HEK293 (cell line): ENCODE data around the gene FMN1.

Source experiments
- CTCF ChIA-PET: fragments of 350-600 bp; formaldehyde crosslinking; extraction: SDS; loops from one replicate; lab custom pipeline; 2021; ENCODE audit warnings: antibody characterized with exemption; lab: Yijun Ruan, JAX
- POLR2A ChIA-PET: fragments of 300-600 bp; formaldehyde crosslinking; extraction: SDS; loops from one replicate; lab custom pipeline; 2020; ENCODE audit warnings: antibody characterized with exemption, inconsistent platforms; lab: Yijun Ruan, JAX
- H3K27ac ChIP-seq: fragments of 200-500 bp; sonication (Bioruptor generic); 2 replicates; pipeline ENCODE4 v1.5.1; 2014; ENCODE audit warnings: low read depth, low read length, control low read depth, inconsistent platforms; ENCODE audit errors: extremely low read depth
- H3K36me3 ChIP-seq, 2 experiments: fragments of 200-500 bp in 1 of 2; sonication (Bioruptor generic) in 1 of 2; 1 replicate in 1 of 2; 2 replicates in 1 of 2; pipeline ENCODE4 v1.5.1; 2014 to 2017; ENCODE audit warnings: inconsistent platforms in 2 of 2, low read length in 2 of 2; ENCODE audit not compliant: control insufficient read depth in 2 of 2, insufficient read depth in 1 of 2
- H3K4me1 ChIP-seq: fragments of 200-500 bp; sonication (Bioruptor generic); 2 replicates; pipeline ENCODE4 v1.5.1; 2014; ENCODE audit warnings: mild to moderate bottlenecking, low read length, inconsistent platforms; ENCODE audit not compliant: control insufficient read depth, insufficient read depth
- H3K4me3 ChIP-seq: 2 replicates; pipeline ENCODE4 v1.5.1; 2011; ENCODE audit warnings: low read depth, mild to moderate bottlenecking, control low read depth, low read length, moderate library complexity
- H3K9me3 ChIP-seq: fragments of 200-500 bp; sonication (Bioruptor generic); 2 replicates; pipeline ENCODE4 v1.5.1; 2014; ENCODE audit warnings: low read depth, low read length, inconsistent platforms; ENCODE audit not compliant: control insufficient read depth, insufficient read depth
- BCL11B ChIP-seq: fragments of 450-650 bp; formaldehyde crosslinking; IDR thresholded peaks from 2 replicates; pipeline ENCODE4 v1.5.1; 2016; ENCODE audit warnings: low read depth, missing biosample characterization, missing genetic modification characterization
- HOXA7 ChIP-seq: sonication (generic); formaldehyde crosslinking; IDR thresholded peaks from 2 replicates; pipeline ENCODE4 v1.8.1; 2022; ENCODE audit warnings: missing genetic modification reagents, borderline replicate concordance
- OVOL3 ChIP-seq: fragments of 450-650 bp; formaldehyde crosslinking; IDR thresholded peaks from 2 replicates; pipeline ENCODE4 v1.5.1; 2016; ENCODE audit warnings: missing biosample characterization, missing genetic modification characterization
- PRDM2 ChIP-seq: fragments of 450-650 bp; formaldehyde crosslinking; IDR thresholded peaks from 2 replicates; pipeline ENCODE4 v1.5.1; 2016; ENCODE audit warnings: missing biosample characterization, missing genetic modification characterization, borderline replicate concordance
- SP7 ChIP-seq: fragments of 450-650 bp; formaldehyde crosslinking; IDR thresholded peaks from 2 replicates; pipeline ENCODE4 v1.5.1; 2016; ENCODE audit warnings: missing biosample characterization, missing genetic modification characterization
- ZNF394 ChIP-seq: fragments of 450-650 bp; formaldehyde crosslinking; IDR thresholded peaks from 2 replicates; pipeline ENCODE4 v1.5.1; 2016; ENCODE audit warnings: missing biosample characterization, missing genetic modification characterization, mild to moderate bottlenecking, moderate library complexity, borderline replicate concordance
- ZNF544 ChIP-seq: fragments of 450-650 bp; formaldehyde crosslinking; IDR thresholded peaks from 2 replicates; pipeline ENCODE4 v1.5.0; 2017; ENCODE audit warnings: missing biosample characterization, missing genetic modification characterization
- ZNF664 ChIP-seq: fragments of 450-650 bp; formaldehyde crosslinking; IDR thresholded peaks from 2 replicates; pipeline ENCODE4 v1.5.1; 2016; ENCODE audit warnings: missing biosample characterization, missing genetic modification characterization
- ZNF677 ChIP-seq: fragments of 450-650 bp; IDR thresholded peaks from 2 replicates; pipeline ENCODE4 v1.5.0; 2018; ENCODE audit warnings: missing biosample characterization, mild to moderate bottlenecking, missing genetic modification characterization, moderate library complexity
- ZNF692 ChIP-seq: fragments of 450-650 bp; formaldehyde crosslinking; IDR thresholded peaks from 2 replicates; pipeline ENCODE4 v1.5.1; 2016; ENCODE audit warnings: missing biosample characterization, missing genetic modification characterization
- ZSCAN16 ChIP-seq: fragments of 450-650 bp; formaldehyde crosslinking; IDR thresholded peaks from 2 replicates; pipeline ENCODE4 v1.5.1; 2016; ENCODE audit warnings: missing biosample characterization, missing genetic modification characterization
- TF ChIP-seq, protein P1 (sequence below): fragments of 450-650 bp; formaldehyde crosslinking; IDR thresholded peaks from 2 replicates; pipeline ENCODE4 v1.5.1; 2016; ENCODE audit warnings: missing biosample characterization, missing genetic modification characterization
- TF ChIP-seq, protein P2 (sequence below): fragments of 450-650 bp; formaldehyde crosslinking; IDR thresholded peaks from 2 replicates; pipeline ENCODE4 v1.5.1; 2017; ENCODE audit warnings: missing biosample characterization, missing genetic modification characterization

FMN1 gene

GRCh38 chr15:33204087-33204486, 9.6 kb upstream of the FMN1 start:
- Histone ChIP-seq H3K4me1 (0 out of 2 replicates have a peak, but pooled peaks cover 5% of the 10 kb centered on the region), H3K4me3 (no peak overlapping the region), H3K27ac (no peak overlapping the region), H3K36me3 (no peaks in the 10 kb centered on the region), H3K9me3 (no peaks in the 10 kb centered on the region)
- ChIA-PET POLR2A (no interaction called here), CTCF (no interaction called here)
- TF ChIP-seq, protein P1, sequence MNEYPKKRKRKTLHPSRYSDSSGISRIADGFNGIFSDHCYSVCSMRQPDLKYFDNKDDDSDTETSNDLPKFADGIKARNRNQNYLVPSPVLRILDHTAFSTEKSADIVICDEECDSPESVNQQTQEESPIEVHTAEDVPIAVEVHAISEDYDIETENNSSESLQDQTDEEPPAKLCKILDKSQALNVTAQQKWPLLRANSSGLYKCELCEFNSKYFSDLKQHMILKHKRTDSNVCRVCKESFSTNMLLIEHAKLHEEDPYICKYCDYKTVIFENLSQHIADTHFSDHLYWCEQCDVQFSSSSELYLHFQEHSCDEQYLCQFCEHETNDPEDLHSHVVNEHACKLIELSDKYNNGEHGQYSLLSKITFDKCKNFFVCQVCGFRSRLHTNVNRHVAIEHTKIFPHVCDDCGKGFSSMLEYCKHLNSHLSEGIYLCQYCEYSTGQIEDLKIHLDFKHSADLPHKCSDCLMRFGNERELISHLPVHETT (tag by site-specific recombination), result no peak
- TF ChIP-seq ZNF677 (tag by site-specific recombination) (no peak), BCL11B (tag by site-specific recombination) (no peak), PRDM2 (tag by site-specific recombination) (no peak), HOXA7 (CRISPR knock-in tag) (no peak), SP7 (tag by site-specific recombination) (no peak), ZNF544 (tag by site-specific recombination) (no peak), ZNF692 (tag by site-specific recombination) (no peak), ZSCAN16 (tag by site-specific recombination) (no peak), ZNF394 (tag by site-specific recombination) (no peak), OVOL3 (tag by site-specific recombination) (no peak), ZNF664 (tag by site-specific recombination) (no peak)
- TF ChIP-seq, protein P2, sequence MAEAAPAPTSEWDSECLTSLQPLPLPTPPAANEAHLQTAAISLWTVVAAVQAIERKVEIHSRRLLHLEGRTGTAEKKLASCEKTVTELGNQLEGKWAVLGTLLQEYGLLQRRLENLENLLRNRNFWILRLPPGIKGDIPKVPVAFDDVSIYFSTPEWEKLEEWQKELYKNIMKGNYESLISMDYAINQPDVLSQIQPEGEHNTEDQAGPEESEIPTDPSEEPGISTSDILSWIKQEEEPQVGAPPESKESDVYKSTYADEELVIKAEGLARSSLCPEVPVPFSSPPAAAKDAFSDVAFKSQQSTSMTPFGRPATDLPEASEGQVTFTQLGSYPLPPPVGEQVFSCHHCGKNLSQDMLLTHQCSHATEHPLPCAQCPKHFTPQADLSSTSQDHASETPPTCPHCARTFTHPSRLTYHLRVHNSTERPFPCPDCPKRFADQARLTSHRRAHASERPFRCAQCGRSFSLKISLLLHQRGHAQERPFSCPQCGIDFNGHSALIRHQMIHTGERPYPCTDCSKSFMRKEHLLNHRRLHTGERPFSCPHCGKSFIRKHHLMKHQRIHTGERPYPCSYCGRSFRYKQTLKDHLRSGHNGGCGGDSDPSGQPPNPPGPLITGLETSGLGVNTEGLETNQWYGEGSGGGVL (tag by site-specific recombination), result no peak
- TF ChIP-seq, all 188 proteins: peak for 0
